Tibial nerve (tissue), 4 donors: ENCODE measurements around the gene EIF4A2. TPM values are rescaled to one million over a fixed set of nuclear protein-coding genes. Genes with fewer than 3 reads are reported as not detected.
A peak's percentile ranks its signal among the peaks of the same experiment; 100 is the strongest.

Source experiments
- DNase-seq, 2 donors: peaks; one replicate each; pipeline ENCODE4 v3.0.0-alpha.2; 2019; ENCODE audit warnings: low spot score in 2 of 2
- H3K27ac ChIP-seq, 4 donors: fragments of 200-600 bp; sonication (generic) in 3 of 4; one replicate each; pipeline ENCODE4 v1.5.1; 2017 to 2019; ENCODE audit warnings: mild to moderate bottlenecking in 1 of 4
- H3K27me3 ChIP-seq, 2 donors: fragments of 200-600 bp; sonication (generic) in 1 of 2; one replicate each; pipeline versions ENCODE4 v1.5.1 to v1.6.0; 2017 to 2019
- H3K36me3 ChIP-seq, 3 donors: fragments of 200-600 bp; sonication (generic); one replicate each; pipeline ENCODE4 v1.5.1; 2018 to 2019
- H3K4me1 ChIP-seq, 4 donors: fragments of 200-600 bp; sonication (generic) in 3 of 4; one replicate each; pipeline ENCODE4 v1.5.1; 2017 to 2019
- H3K4me3 ChIP-seq, 4 donors: fragments of 200-600 bp; sonication (generic) in 3 of 4; one replicate each; pipeline ENCODE4 v1.5.1; 2017 to 2019; ENCODE audit warnings: mild to moderate bottlenecking in 1 of 4, moderate library complexity in 1 of 4
- H3K9me3 ChIP-seq, 4 donors: fragments of 200-600 bp; sonication (generic) in 3 of 4; one replicate each; pipeline ENCODE4 v1.5.1; 2017 to 2019
- CTCF ChIP-seq, 5 experiments: fragments of 200-600 bp in 3 of 5; fragments of 450-650 bp in 2 of 5; sonication (generic) in 3 of 5; IDR thresholded peaks; one replicate each; pipeline ENCODE4 v1.5.1; 2016 to 2019; ENCODE audit warnings: antibody characterized with exemption in 5 of 5, mild to moderate bottlenecking in 3 of 5, moderate library complexity in 2 of 5
- EP300 ChIP-seq, 2 donors: sonication (generic); formaldehyde crosslinking; IDR thresholded peaks; one replicate each; pipeline ENCODE4 v1.6.1; 2017; ENCODE audit warnings: antibody characterized with exemption in 2 of 2, mild to moderate bottlenecking in 1 of 2
- POLR2A ChIP-seq, 2 donors: fragments of 450-650 bp; IDR thresholded peaks; one replicate each; pipeline ENCODE4 v1.6.1; 2017; ENCODE audit warnings: antibody characterized with exemption in 2 of 2, mild to moderate bottlenecking in 2 of 2, moderate library complexity in 2 of 2
- WGBS, 2 donors: methylation state at CpG; one replicate each; pipeline ENCODE4 v1.1.5; 2018; 5-methylcytosine and 5-hydroxymethylcytosine counted together
- total RNA-seq, 4 donors: library from RNA; depleted of rRNA; stranded (reverse); fragments of >200 nt; gene quantifications; one replicate each; pipeline ENCODE4 v1.1.0, GENCODE V29; 2016

The EIF4A2 gene
- total RNA-seq, 4 donors from 2014 or later, result 285 to 465 (median 364) TPM

GRCh38 chr3:186783731-186784515, 546 bp downstream of the EIF4A2 start:
- no peaks in the 10 kb centered on the region for H3K27me3 ChIP-seq
- 0 to 1% methylated on average over 48 to 55 of the region's 56 CpGs for whole genome bisulfite sequencing, 2 donors
- no peaks in the 10 kb centered on the region for H3K9me3 ChIP-seq
- H3K4me3 ChIP-seq, result peak overlapping the region; percentile 66 to 98 (median 92)
- H3K36me3 ChIP-seq, result peaks cover 13 to 43% (median 33%) of the 10 kb centered on the region in 3 donors
- TF ChIP-seq EP300 (IDR thresholded peaks at IDR 0.05) (peak in 1 of 2 donors; percentile 92), CTCF (IDR thresholded peaks at IDR 0.05) (no peak), POLR2A (IDR thresholded peaks at IDR 0.05) (peak; percentile 50 to 87)
- H3K27ac ChIP-seq, result peak overlapping the region; percentile 98 to 100 (median 98)
- H3K4me1 ChIP-seq, result peaks cover 5 to 44% (median 28%) of the 10 kb centered on the region in 4 donors
- peak; percentile 74 to 80 for DNase-seq

- Histone ChIP-seq H3K4me3 (peak overlapping the region; percentile 66 to 98 (median 92)), H3K36me3 (peaks cover 14 to 53% (median 33%) of the 10 kb centered on the region in 3 donors), H3K4me1 (peaks cover 5 to 53% (median 28%) of the 10 kb centered on the region in 4 donors), H3K27me3 (no peaks in the 10 kb centered on the region), H3K27ac (peak overlapping the region; percentile 98 to 100 (median 98)), H3K9me3 (no peaks in the 10 kb centered on the region)
- DNase-seq, result no peak
- no peak for TF ChIP-seq EP300 (IDR thresholded peaks at IDR 0.05)
- no peak for TF ChIP-seq CTCF (IDR thresholded peaks at IDR 0.05)
- no peak for TF ChIP-seq POLR2A (IDR thresholded peaks at IDR 0.05)
- 11 to 15% methylated on average over 7 of the region's 7 CpGs for WGBS, 2 donors
Measured at GRCh38 chr3:186784820-186785494, 1.6 kb downstream of the EIF4A2 start.

GRCh38 chr3:186785495-186786018, 2.2 kb downstream of the EIF4A2 start:
- TF ChIP-seq POLR2A (IDR thresholded peaks at IDR 0.05) (no peak), EP300 (IDR thresholded peaks at IDR 0.05) (no peak), CTCF (IDR thresholded peaks at IDR 0.05) (no peak)
- Histone ChIP-seq H3K4me1 (peaks cover 5 to 59% (median 28%) of the 10 kb centered on the region in 4 donors), H3K27ac (peak overlapping the region in 1 of 4 donors; percentile 100), H3K4me3 (peak overlapping the region; percentile 66 to 98 (median 92)), H3K27me3 (no peaks in the 10 kb centered on the region), H3K36me3 (peaks cover 14 to 59% (median 33%) of the 10 kb centered on the region in 3 donors), H3K9me3 (no peaks in the 10 kb centered on the region)
- DNase-seq, result no peak
- 23 to 25% methylated on average over 7 of the region's 7 CpGs for WGBS, 2 donors

- TF ChIP-seq EP300 (IDR thresholded peaks at IDR 0.05) (no peak), CTCF (IDR thresholded peaks at IDR 0.05) (no peak), POLR2A (IDR thresholded peaks at IDR 0.05) (no peak)
- no peak for DNase-seq
- Histone ChIP-seq H3K4me1 (peaks cover 5 to 60% (median 28%) of the 10 kb centered on the region in 4 donors), H3K27ac (no peak overlapping the region), H3K36me3 (peaks cover 14 to 71% (median 33%) of the 10 kb centered on the region in 3 donors), H3K9me3 (no peaks in the 10 kb centered on the region), H3K27me3 (no peaks in the 10 kb centered on the region), H3K4me3 (no peak overlapping the region)
- 69 to 78% methylated on average over 3 of the region's 3 CpGs for WGBS, 2 donors
Measured at GRCh38 chr3:186786922-186787321, 3.5 kb downstream of the EIF4A2 start.
